Activated CD4-positive, CD25-positive, alpha-beta regulatory T cell treated with anti-CD3 and anti-CD28 coated beads, Interleukin-2, amount 50 U/mL, for 72 hours (primary cell): ENCODE results near the gene POU2F1.

ENCODE experiments used
- DNase-seq: peaks from one replicate; pipeline ENCODE4 v3.0.0; 2021

POU2F1 gene

GRCh38 chr1:167220537-167221125, at the start of gene POU2F1:
TSS of gene POU2F1 (plus strand) at chr1:167220886. CDS start at chr1:167220898, 12 bp downstream.
- DNase-seq, result peak; percentile 98

- no peak for DNase-seq
Measured at GRCh38 chr1:167171286-167171929, 49.3 kb upstream of the POU2F1 start.

- no peak for DNase-seq
Measured at GRCh38 chr1:167173516-167174184, 47.0 kb upstream of the POU2F1 start.

- DNase-seq, result no peak
Measured at GRCh38 chr1:167175901-167176300, 44.8 kb upstream of the POU2F1 start.

- no peak for DNase-seq
Measured at GRCh38 chr1:167178831-167179230, 41.9 kb upstream of the POU2F1 start.

GRCh38 chr1:167182571-167183320, 37.9 kb upstream of the POU2F1 start:
- DNase-seq, result no peak

- DNase-seq, result no peak
Measured at GRCh38 chr1:167184081-167184480, 36.6 kb upstream of the POU2F1 start.

- DNase-seq, result no peak
Measured at GRCh38 chr1:167185062-167185461, 35.6 kb upstream of the POU2F1 start.

GRCh38 chr1:167185974-167186657, 34.6 kb upstream of the POU2F1 start:
- DNase-seq, result no peak

GRCh38 chr1:167186771-167187170, 33.9 kb upstream of the POU2F1 start:
- DNase-seq, result no peak

- DNase-seq, result no peak
Measured at GRCh38 chr1:167190747-167191237, 29.9 kb upstream of the POU2F1 start.

- DNase-seq, result no peak
Measured at GRCh38 chr1:167191958-167192357, 28.7 kb upstream of the POU2F1 start.

GRCh38 chr1:167194182-167194581, 26.5 kb upstream of the POU2F1 start:
- no peak for DNase-seq

GRCh38 chr1:167196166-167196565, 24.5 kb upstream of the POU2F1 start:
- no peak for DNase-seq

- DNase-seq, result no peak
Measured at GRCh38 chr1:167197236-167197635, 23.4 kb upstream of the POU2F1 start.

GRCh38 chr1:167197692-167198091, 23.0 kb upstream of the POU2F1 start:
- no peak for DNase-seq

- DNase-seq, result no peak
Measured at GRCh38 chr1:167198518-167199133, 22.1 kb upstream of the POU2F1 start.

- DNase-seq, result no peak
Measured at GRCh38 chr1:167199656-167200055, 21.0 kb upstream of the POU2F1 start.

- DNase-seq, result no peak
Measured at GRCh38 chr1:167200272-167200671, 20.4 kb upstream of the POU2F1 start.

GRCh38 chr1:167200749-167201148, 19.9 kb upstream of the POU2F1 start:
- no peak for DNase-seq

- DNase-seq, result no peak
Measured at GRCh38 chr1:167202049-167202448, 18.6 kb upstream of the POU2F1 start.
